Measurements from ENCODE around the gene GLYATL3. TPM values are rescaled to one million over a fixed set of nuclear protein-coding genes. Genes with fewer than 3 reads are reported as not detected.

The GLYATL3 gene
- total RNA-seq, 2 experiments from 2014 or later, result not detected

Other genes with a start within 250 kb of the GLYATL3 start
- 7.7 and 9.0 TPM in 2 replicates for gene MMUT, start 36.7 kb upstream of the GLYATL3 start, total RNA-seq (2014; rRNA removed; shearing (Covaris generic))
- 16.7 and 17.2 TPM in 2 replicates for gene MMUT, start 36.7 kb upstream of the GLYATL3 start, total RNA-seq (2022)
- 7.4 and 11.2 TPM in 2 replicates for gene CENPQ, start 36.6 kb upstream of the GLYATL3 start, total RNA-seq (2014; rRNA removed; shearing (Covaris generic))
- 10.4 and 12.2 TPM in 2 replicates for gene CENPQ, start 36.6 kb upstream of the GLYATL3 start, total RNA-seq (2022)
- gene C6orf141, start 50.7 kb downstream of the GLYATL3 start, total RNA-seq (2014; rRNA removed; shearing (Covaris generic)), result not detected in 2 replicates
- not detected in 2 replicates for gene C6orf141, start 50.7 kb downstream of the GLYATL3 start, total RNA-seq (2022)
- not detected in 2 replicates for gene RHAG, start 136.9 kb downstream of the GLYATL3 start, total RNA-seq (2014; rRNA removed; shearing (Covaris generic))
- not detected in 2 replicates for gene RHAG, start 136.9 kb downstream of the GLYATL3 start, total RNA-seq (2022)
- gene CRISP2, start 213.6 kb downstream of the GLYATL3 start, total RNA-seq (2014; rRNA removed; shearing (Covaris generic)), result not detected in 2 replicates
- gene CRISP2, start 213.6 kb downstream of the GLYATL3 start, total RNA-seq (2022), result not detected in 2 replicates
- gene CRISP3, start 244.5 kb downstream of the GLYATL3 start, total RNA-seq (2014; rRNA removed; shearing (Covaris generic)), result not detected in 2 replicates
- gene CRISP3, start 244.5 kb downstream of the GLYATL3 start, total RNA-seq (2022), result not detected in 2 replicates

Measured in OCI-LY7 (cell line).